Skeletal muscle tissue (tissue), 4 donors: ENCODE results near the gene NRL. TPM values are rescaled to one million over a fixed set of nuclear protein-coding genes. Genes with fewer than 3 reads are reported as not detected.

Experiments used
- H3K27ac ChIP-seq: one replicate; pipeline ENCODE4 v1.7.0; 2013; ENCODE audit warnings: mild to moderate bottlenecking, low read depth, low read length, inconsistent platforms
- H3K27me3 ChIP-seq, 3 donors: one replicate each; pipeline ENCODE4 v1.7.0; 2013; ENCODE audit warnings: low read length in 3 of 3; ENCODE audit not compliant: control insufficient read depth in 3 of 3, insufficient read depth in 3 of 3
- H3K36me3 ChIP-seq, 3 donors: one replicate each; pipeline ENCODE4 v1.7.0; 2013; ENCODE audit warnings: low read length in 3 of 3; ENCODE audit not compliant: control insufficient read depth in 3 of 3, insufficient read depth in 3 of 3
- H3K4me1 ChIP-seq, 3 donors: one replicate each; pipeline ENCODE4 v1.7.0; 2013; ENCODE audit warnings: low read length in 3 of 3, mild to moderate bottlenecking in 3 of 3; ENCODE audit not compliant: control insufficient read depth in 3 of 3, insufficient read depth in 3 of 3
- H3K4me3 ChIP-seq, 3 donors: one replicate each; pipeline ENCODE4 v1.7.0; 2013; ENCODE audit warnings: low read length in 3 of 3
- H3K9ac ChIP-seq, 3 donors: one replicate each; pipeline ENCODE4 v1.7.0; 2013; ENCODE audit warnings: low read length in 3 of 3, mild to moderate bottlenecking in 3 of 3, moderate library complexity in 2 of 3, low read depth in 1 of 3
- H3K9me3 ChIP-seq, 3 donors: one replicate each; pipeline ENCODE4 v1.7.0; 2013; ENCODE audit warnings: low read length in 3 of 3; ENCODE audit not compliant: control insufficient read depth in 3 of 3
- total RNA-seq: library from RNA; depleted of rRNA; stranded (reverse); fragments of >200 nt; gene quantifications from one replicate; pipeline ENCODE4 v1.2.3, GENCODE V29; 2014
- donor health status: Osteomylitis.

NRL gene
- total RNA-seq, 1 donor from 2014 or later, result 2.1 TPM

DNA sequence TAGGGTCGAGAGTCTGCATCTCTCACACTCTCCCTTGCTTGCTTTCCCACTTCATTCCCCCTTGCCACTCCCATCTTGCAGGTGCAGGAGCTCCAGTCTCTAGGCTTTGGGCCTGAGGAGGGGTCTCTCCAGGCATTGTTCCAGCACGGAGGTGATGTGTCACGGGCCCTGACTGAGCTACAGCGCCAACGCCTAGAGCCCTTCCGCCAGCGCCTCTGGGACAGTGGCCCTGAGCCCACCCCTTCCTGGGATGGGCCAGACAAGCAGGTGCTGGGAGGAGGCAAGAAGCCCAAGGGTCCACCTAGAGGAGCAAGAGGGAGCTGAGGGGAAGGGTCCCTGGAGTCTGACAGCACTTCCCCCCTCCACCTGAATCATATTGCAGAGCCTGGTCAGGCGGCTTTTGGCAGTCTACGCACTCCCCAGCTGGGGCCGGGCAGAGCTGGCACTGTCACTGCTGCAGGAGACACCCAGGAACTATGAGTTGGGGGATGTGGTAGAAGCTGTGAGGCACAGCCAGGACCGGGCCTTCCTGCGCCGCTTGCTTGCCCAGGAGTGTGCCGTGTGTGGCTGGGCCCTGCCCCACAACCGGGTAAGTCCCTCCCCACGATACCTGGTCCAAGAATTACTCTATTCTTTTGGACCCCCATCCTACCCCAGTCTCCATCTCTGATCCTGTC lies 36.8 kb upstream of the NRL start:
- H3K9me3 ChIP-seq, result no peaks in the 10 kb centered on the region

DNA sequence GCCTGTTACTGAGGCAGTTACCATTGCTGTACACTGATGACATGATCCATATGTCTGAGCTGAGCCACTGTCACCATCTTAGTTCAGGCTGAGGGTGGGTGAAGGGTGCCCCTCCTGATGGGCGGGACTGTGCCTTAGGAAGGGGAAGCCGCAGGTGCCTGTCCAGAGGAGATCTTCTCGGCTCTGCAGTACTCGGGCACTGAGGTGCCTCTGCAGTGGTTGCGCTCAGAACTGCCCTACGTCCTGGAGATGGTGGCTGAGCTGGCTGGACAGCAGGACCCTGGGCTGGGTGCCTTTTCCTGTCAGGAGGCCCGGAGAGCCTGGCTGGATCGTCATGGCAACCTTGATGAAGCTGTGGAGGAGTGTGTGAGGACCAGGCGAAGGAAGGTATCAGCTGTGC lies 36.2 kb upstream of the NRL start:
- Histone ChIP-seq H3K27me3 (no peaks in the 10 kb centered on the region), H3K9ac (peak overlapping the region in 1 of 3 donors; percentile 43), H3K9me3 (no peaks in the 10 kb centered on the region), H3K36me3 (peaks cover 44 to 62% (median 48%) of the 10 kb centered on the region in 3 donors), H3K4me3 (no peak overlapping the region), H3K4me1 (peaks cover 15 to 28% (median 21%) of the 10 kb centered on the region in 3 donors), H3K27ac (no peak overlapping the region)

More for the DNA sequence above, 36.8 kb upstream of the NRL start:
- Histone ChIP-seq H3K27me3 (no peaks in the 10 kb centered on the region), H3K4me1 (peaks cover 11 to 25% (median 17%) of the 10 kb centered on the region in 3 donors), H3K9ac (peak overlapping the region in 1 of 3 donors; percentile 43), H3K4me3 (no peak overlapping the region), H3K36me3 (peaks cover 48 to 66% (median 52%) of the 10 kb centered on the region in 3 donors), H3K27ac (no peak overlapping the region)

DNA sequence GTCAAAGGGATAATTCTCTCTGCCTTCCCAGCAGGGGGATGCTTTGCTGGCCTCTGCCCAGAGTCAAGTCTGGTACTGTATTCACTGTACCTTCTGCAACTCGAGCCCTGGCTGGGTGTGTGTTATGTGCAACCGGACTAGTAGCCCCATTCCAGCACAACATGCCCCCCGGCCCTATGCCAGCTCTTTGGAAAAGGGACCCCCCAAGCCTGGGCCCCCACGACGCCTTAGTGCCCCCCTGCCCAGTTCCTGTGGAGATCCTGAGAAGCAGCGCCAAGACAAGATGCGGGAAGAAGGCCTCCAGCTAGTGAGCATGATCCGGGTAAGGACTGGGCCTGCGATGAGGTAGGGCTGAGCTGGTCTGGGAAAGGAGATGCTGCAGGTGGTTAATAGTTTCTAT lies 35.8 kb upstream of the NRL start:
- H3K27me3 ChIP-seq, result no peaks in the 10 kb centered on the region
- peaks cover 19 to 33% (median 25%) of the 10 kb centered on the region in 3 donors for H3K4me1 ChIP-seq
- no peak overlapping the region for H3K27ac ChIP-seq
- no peak overlapping the region for H3K9ac ChIP-seq
- H3K4me3 ChIP-seq, result no peak overlapping the region
- H3K9me3 ChIP-seq, result no peaks in the 10 kb centered on the region
- peaks cover 41 to 58% (median 44%) of the 10 kb centered on the region in 3 donors for H3K36me3 ChIP-seq

DNA sequence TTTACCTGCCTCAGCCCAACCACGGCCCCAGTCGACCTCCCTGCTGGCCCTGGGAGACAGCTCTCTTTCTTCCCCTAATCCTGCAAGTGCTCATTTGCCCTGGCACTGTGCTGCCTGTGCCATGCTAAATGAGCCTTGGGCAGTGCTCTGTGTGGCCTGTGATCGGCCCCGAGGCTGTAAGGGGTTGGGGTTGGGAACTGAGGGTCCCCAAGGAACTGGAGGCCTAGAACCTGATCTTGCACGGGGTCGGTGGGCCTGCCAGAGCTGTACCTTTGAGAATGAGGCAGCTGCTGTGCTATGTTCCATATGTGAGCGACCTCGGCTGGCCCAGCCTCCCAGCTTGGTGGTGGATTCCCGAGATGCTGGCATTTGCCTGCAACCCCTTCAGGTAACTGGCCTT lies 35.3 kb upstream of the NRL start:
- no peak overlapping the region for H3K4me3 ChIP-seq
- peaks cover 38 to 53% (median 39%) of the 10 kb centered on the region in 3 donors for H3K36me3 ChIP-seq
- H3K4me1 ChIP-seq, result peaks cover 24 to 35% (median 30%) of the 10 kb centered on the region in 3 donors
- H3K27ac ChIP-seq, result no peak overlapping the region
- H3K27me3 ChIP-seq, result no peaks in the 10 kb centered on the region
- H3K9me3 ChIP-seq, result no peaks in the 10 kb centered on the region
- H3K9ac ChIP-seq, result peak overlapping the region in 1 of 3 donors; percentile 8

DNA sequence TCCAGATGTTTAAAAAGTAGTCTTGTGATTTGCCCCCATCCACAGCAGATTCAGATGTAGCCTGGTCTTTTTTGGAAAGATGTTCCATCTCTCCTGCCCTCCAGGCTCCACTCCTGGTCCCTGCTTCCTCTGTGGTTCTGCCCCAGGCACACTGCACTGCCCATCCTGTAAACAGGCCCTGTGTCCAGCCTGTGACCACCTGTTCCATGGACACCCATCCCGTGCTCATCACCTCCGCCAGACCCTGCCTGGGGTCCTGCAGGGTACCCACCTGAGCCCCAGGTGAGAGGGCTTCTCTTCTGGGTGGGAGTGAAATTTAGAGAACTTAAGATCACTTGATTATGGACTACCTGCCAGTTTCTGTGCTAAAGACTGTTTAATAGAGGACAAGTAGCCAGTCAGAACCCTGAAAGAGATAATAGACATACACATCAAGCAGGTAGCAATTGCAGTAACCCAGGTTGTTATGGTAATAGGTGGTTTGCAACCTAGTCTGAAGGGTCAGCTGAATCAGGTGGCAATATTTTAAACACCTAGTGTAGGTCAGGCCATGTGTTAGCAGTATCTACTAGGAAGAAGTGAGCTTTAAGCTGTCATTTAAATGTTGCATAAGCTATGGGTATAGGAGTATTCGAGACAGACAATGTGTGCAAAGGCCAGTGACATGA lies 34.7 kb upstream of the NRL start:
- H3K4me1 ChIP-seq, result peaks cover 25 to 38% (median 30%) of the 10 kb centered on the region in 3 donors
- peaks cover 33 to 51% (median 35%) of the 10 kb centered on the region in 3 donors for H3K36me3 ChIP-seq
- no peaks in the 10 kb centered on the region for H3K27me3 ChIP-seq
- no peak overlapping the region for H3K4me3 ChIP-seq
- no peak overlapping the region for H3K27ac ChIP-seq
- no peak overlapping the region for H3K9ac ChIP-seq
- H3K9me3 ChIP-seq, result no peaks in the 10 kb centered on the region

DNA sequence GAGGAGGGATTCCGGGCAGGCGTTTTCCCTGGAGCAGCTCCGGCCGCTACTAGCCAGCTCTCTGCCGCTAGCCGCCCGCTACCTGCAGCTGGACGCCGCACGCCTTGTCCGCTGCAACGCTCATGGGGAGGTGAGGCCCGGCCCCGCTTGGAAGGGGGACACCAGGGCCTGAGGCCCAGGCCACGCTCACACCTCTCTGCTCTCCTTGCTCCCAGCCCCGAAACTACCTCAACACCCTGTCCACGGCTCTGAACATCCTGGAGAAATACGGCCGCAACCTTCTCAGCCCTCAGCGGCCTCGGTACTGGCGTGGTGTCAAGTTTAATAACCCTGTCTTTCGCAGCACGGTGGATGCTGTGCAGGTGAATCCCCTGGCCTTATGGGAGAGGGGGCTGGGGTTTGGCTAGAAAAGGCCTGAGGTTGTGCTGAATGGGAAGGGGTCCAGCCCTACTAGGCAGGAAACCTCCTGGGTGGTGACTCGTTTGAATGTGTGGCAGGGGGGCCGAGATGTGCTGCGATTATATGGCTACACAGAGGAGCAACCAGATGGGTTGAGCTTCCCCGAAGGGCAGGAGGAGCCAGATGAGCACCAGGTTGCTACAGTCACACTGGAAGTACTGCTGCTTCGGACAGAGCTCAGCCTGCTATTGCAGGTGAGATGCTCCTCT lies 33.1 kb upstream of the NRL start:
- Histone ChIP-seq H3K27me3 (no peaks in the 10 kb centered on the region), H3K9me3 (no peaks in the 10 kb centered on the region), H3K4me3 (peak overlapping the region; percentile 90 to 97 (median 94)), H3K9ac (peak overlapping the region; percentile 90 to 96 (median 91)), H3K36me3 (peaks cover 37 to 52% (median 39%) of the 10 kb centered on the region in 3 donors), H3K27ac (peak overlapping the region; percentile 80), H3K4me1 (peaks cover 30 to 50% (median 31%) of the 10 kb centered on the region in 3 donors)

DNA sequence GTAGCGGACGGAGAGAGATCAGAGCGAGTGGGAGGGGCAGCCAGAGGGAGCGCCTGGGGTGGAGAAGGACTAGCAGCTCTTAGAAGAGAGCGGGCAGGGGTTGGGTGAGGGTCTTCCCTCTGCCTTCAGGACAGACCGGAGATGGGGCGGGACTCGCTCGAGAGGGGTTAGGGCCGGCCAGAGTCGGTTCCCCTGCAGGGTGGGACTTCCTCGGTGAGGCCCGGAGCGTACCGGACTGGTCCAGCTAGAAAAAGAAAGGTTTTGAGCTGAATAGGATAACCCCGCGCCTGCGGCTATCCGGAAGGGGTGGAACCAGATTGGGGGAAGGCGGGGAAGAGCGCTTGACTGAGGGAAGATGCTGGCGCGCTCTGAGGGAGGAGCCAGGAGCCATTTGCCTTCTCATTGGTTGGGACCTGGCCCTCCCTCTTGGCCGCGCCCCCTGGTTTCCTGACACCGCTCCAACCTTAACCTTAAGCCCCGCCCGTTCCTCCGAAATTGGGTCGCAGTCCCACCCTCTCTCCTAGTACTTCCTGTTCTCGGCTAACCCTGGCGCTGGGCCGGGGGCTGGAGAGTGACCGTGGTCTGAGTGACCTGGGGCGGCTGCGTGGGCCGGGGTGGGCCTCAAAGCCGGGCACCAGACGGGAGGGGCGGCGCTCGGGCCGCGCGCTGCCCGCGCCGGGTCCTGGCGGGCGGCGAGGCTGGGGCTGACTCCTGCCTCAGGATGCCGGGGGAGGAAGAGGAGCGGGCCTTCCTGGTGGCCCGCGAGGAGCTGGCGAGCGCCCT lies 32.4 kb upstream of the NRL start, which contains the start of gene RNF31:
TSS of gene RNF31 (plus strand) at position 521 of the 783 bp plus-strand sequence. CDS start at position 722, 201 bp downstream.
- Histone ChIP-seq H3K4me1 (peaks cover 31 to 52% (median 31%) of the 10 kb centered on the region in 3 donors), H3K9me3 (no peaks in the 10 kb centered on the region), H3K4me3 (peak within 1 kb of the TSS; percentile 90 to 97 (median 94)), H3K9ac (peak within 1 kb of the TSS; percentile 90 to 96 (median 91)), H3K27ac (peak within 1 kb of the TSS; percentile 90), H3K36me3 (peaks cover 33 to 48% (median 36%) of the 10 kb centered on the region in 3 donors), H3K27me3 (no peaks in the 10 kb centered on the region)

DNA sequence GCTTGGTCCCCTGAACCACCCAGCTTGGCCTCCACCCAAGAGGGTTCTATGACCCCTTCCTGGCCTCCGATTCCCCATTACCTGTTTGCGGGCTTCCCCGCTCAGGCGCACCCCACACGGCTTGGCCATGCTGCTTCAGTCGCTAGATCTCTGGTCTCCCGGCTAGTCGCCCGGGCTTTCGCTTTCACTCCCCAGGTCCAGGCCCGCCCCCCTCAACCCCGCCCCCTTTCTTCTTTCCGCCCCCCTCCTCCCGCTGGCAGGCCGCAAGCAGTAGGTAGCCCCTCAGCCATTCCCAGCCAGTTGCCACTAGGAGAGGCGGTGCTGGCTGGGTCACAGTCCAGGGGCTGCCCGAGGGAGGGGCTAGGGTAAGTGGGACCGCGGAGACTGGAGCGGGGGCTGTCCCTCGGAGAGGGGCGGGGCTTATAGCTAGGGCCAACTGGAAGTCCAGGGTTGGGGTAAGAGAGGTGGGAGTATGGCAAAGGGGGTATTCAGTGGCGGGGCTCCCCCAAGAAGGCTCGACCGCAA lies 31.8 kb upstream of the NRL start, which contains the start of gene PSME2:
TSS of gene PSME2 (minus strand) at position 158 of the 525 bp plus-strand sequence. CDS start at position 129, 29 bp downstream.
- H3K27me3 ChIP-seq, result no peaks in the 10 kb centered on the region
- peak within 1 kb of the TSS; percentile 90 for H3K27ac ChIP-seq
- H3K4me3 ChIP-seq, result peak within 1 kb of the TSS; percentile 90 to 97 (median 94)
- peaks cover 34 to 57% (median 36%) of the 10 kb centered on the region in 3 donors for H3K4me1 ChIP-seq
- peak within 1 kb of the TSS; percentile 90 to 96 (median 91) for H3K9ac ChIP-seq
- peaks cover 27 to 41% (median 30%) of the 10 kb centered on the region in 3 donors for H3K36me3 ChIP-seq
- H3K9me3 ChIP-seq, result no peaks in the 10 kb centered on the region
